K562 (cell line): ENCODE data around the gene RASD1. TPM values are rescaled to one million over a fixed set of nuclear protein-coding genes. Genes with fewer than 3 reads are reported as not detected.

Experiments
- BCL6 ChIP-seq: fragments of 250-450 bp; sonication (Bioruptor Pico); IDR thresholded peaks from 2 replicates; pipeline ENCODE4 v1.4.0; 2020
- DEAF1 ChIP-seq: fragments of 450-650 bp; formaldehyde crosslinking; IDR thresholded peaks from 2 replicates; pipeline ENCODE4 v1.4.0; 2020; ENCODE audit warnings: mild to moderate bottlenecking, moderate library complexity
- E2F8 ChIP-seq: fragments of 450-650 bp; IDR thresholded peaks from 2 replicates; pipeline ENCODE4 v1.7.1; 2018; ENCODE audit warnings: mild to moderate bottlenecking, low read depth; ENCODE audit not compliant: partially characterized antibody
- ESRRB ChIP-seq: fragments of 250-450 bp; sonication (Bioruptor Pico); IDR thresholded peaks from 2 replicates; pipeline ENCODE4 v1.5.0; 2020; ENCODE audit warnings: mild to moderate bottlenecking, moderate library complexity, borderline replicate concordance
- GTF2F1 ChIP-seq: IDR thresholded peaks from 2 replicates; pipeline ENCODE4 v1.6.1; 2011; ENCODE audit warnings: low read depth, low read length, improper control_type of control experiment
- HCFC1 ChIP-seq: IDR thresholded peaks from 2 replicates; pipeline ENCODE4 v1.6.1; 2012; ENCODE audit warnings: low read depth, low read length, improper control_type of control experiment
- HMGN3 ChIP-seq: IDR thresholded peaks from 2 replicates; pipeline ENCODE4 v1.6.1; 2011; ENCODE audit warnings: borderline replicate concordance, low read depth, mild to moderate bottlenecking, mixed read lengths, low read length; ENCODE audit not compliant: insufficient read length; ENCODE audit errors: extremely low read depth
- MCM5 ChIP-seq: fragments of 450-650 bp; IDR thresholded peaks from 2 replicates; pipeline ENCODE4 v1.6.1; 2016; ENCODE audit warnings: low read depth
- MED1 ChIP-seq: sonication (generic); formaldehyde crosslinking; IDR thresholded peaks from 2 replicates; pipeline ENCODE4 v1.8.1; 2023; ENCODE audit warnings: missing genetic modification reagents, borderline replicate concordance
- MIER1 ChIP-seq: fragments of 450-650 bp; IDR thresholded peaks from 2 replicates; pipeline ENCODE4 v1.6.1; 2016; ENCODE audit warnings: antibody characterized with exemption, mild to moderate bottlenecking, low read depth
- POLR2A ChIP-seq: fragments of 450-650 bp; conservative IDR thresholded peaks from 2 replicates; pipeline ENCODE4 v1.6.1; 2016
- RBBP5 ChIP-seq: fragments of 200-600 bp; sonication (generic); IDR thresholded peaks from 2 replicates; pipeline ENCODE4 v1.6.1; 2012; ENCODE audit warnings: borderline replicate concordance, mild to moderate bottlenecking, low read length, control low read depth, inconsistent platforms; ENCODE audit not compliant: insufficient read depth, poor library complexity, severe bottlenecking
- SNRNP70 ChIP-seq: fragments of 200-400 bp; formaldehyde crosslinking; optimal IDR thresholded peaks from 2 replicates; pipeline ENCODE3; 2017; ENCODE audit warnings: low read depth, low read length
- TAF1 ChIP-seq: IDR thresholded peaks from 2 replicates; pipeline ENCODE4 v1.6.1; 2011; ENCODE audit warnings: mild to moderate bottlenecking, low read length, moderate library complexity; ENCODE audit not compliant: insufficient read depth, control insufficient read depth, severe bottlenecking; ENCODE audit errors: extremely low read depth
- TBP ChIP-seq: optimal IDR thresholded peaks from 2 replicates; pipeline ENCODE3; 2011; ENCODE audit warnings: low read depth, low read length, improper control_type of control experiment
- TGIF2 ChIP-seq: sonication (generic); formaldehyde crosslinking; IDR thresholded peaks from 2 replicates; pipeline ENCODE4 v1.8.1; 2022; ENCODE audit warnings: mild to moderate bottlenecking, missing genetic modification reagents, moderate library complexity
- TRIM25 ChIP-seq: fragments of 450-650 bp; IDR thresholded peaks from 2 replicates; pipeline ENCODE4 v1.7.0; 2016; ENCODE audit warnings: borderline replicate concordance
- XRCC3 ChIP-seq: fragments of 450-650 bp; IDR thresholded peaks from 2 replicates; pipeline ENCODE4 v1.6.1; 2017; ENCODE audit warnings: mild to moderate bottlenecking, moderate library complexity
- ZBED1 ChIP-seq: IDR thresholded peaks from 2 replicates; pipeline ENCODE4 v1.6.1; 2014
- ZNF197 ChIP-seq: fragments of 200-800 bp; sonication (Bioruptor generic); IDR thresholded peaks from 2 replicates; pipeline ENCODE4 v1.6.1; 2016; ENCODE audit warnings: low read depth, missing genetic modification characterization, missing compliant biosample characterization
- polyA plus RNA-seq, 8 experiments: library from polyadenylated mRNA; depleted of rRNA in 4 of 8; stranded (reverse) in 5 of 8; unstranded in 3 of 8; fragments of >200 nt; fragmentation: Nextera tagmentation in 2 of 8; fragmentation: Illumina TruSeq in 1 of 8; extraction: Ambion mirVana in 2 of 8; extraction: Trizol in 1 of 8; gene quantifications; 2 replicates each; pipeline versions ENCODE4 v1.2.1 to v1.2.3, GENCODE V29; 2011 to 2014; ENCODE audit warnings: inconsistent platforms in 1 of 8, missing spikeins in 1 of 8
- total RNA-seq, 7 experiments: library from RNA; depleted of rRNA in 6 of 7; stranded (reverse); fragments of >200 nt in 6 of 7; fragmentation: Illumina TruSeq in 2 of 7; extraction: Trizol in 2 of 7; gene quantifications; 2 replicates each; pipeline versions ENCODE4 v1.2.1 to v1.2.3, GENCODE V29; 2011 to 2021; ENCODE audit warnings: low replicate concordance in 1 of 7

Gene RASD1
- total and polyA plus RNA-seq, 9 of the 15 experiments (the other 6 are each of a cell fraction or from before 2014, with no cell fraction given) = 0.11 TPM; not detected in 8

- TF ChIP-seq E2F8 = no peak
- peak; percentile 13 for TF ChIP-seq TAF1
- TF ChIP-seq MCM5 = no peak
- TF ChIP-seq XRCC3 = no peak
- TF ChIP-seq HMGN3 = peak; percentile 9
- no peak for TF ChIP-seq RBBP5
- TF ChIP-seq BCL6 (CRISPR knock-in tag) = no peak
- no peak for TF ChIP-seq ESRRB
- no peak for TF ChIP-seq SNRNP70
- no peak for TF ChIP-seq GTF2F1
- TF ChIP-seq ZNF197 (CRISPR knock-in tag) = no peak
- 0 out of 2 replicates have a peak, but pooled peaks have one; percentile 9 for TF ChIP-seq DEAF1 (CRISPR knock-in tag)
- TF ChIP-seq MIER1 = no peak
- no peak for TF ChIP-seq TGIF2 (CRISPR knock-in tag)
- TF ChIP-seq TBP = peak; percentile 60
- TF ChIP-seq HCFC1 = no peak
- TF ChIP-seq TRIM25 = no peak
- 0 out of 2 replicates have a peak, but pooled peaks have one; percentile 36 for TF ChIP-seq POLR2A
- no peak for TF ChIP-seq ZBED1
- TF ChIP-seq MED1 = no peak
These were observed at the start of gene RASD1 (continued) for GRCh38 chr17:17496189-17497064.
